ENCODE results near the gene SYT1. TPM values are rescaled to one million over a fixed set of nuclear protein-coding genes. Genes with fewer than 3 reads are reported as not detected.

Gene SYT1
- total and polyA plus RNA-seq, 2 of the 4 experiments (the other 2 are of a cell fraction): 2.8 to 3.0 TPM

DNA sequence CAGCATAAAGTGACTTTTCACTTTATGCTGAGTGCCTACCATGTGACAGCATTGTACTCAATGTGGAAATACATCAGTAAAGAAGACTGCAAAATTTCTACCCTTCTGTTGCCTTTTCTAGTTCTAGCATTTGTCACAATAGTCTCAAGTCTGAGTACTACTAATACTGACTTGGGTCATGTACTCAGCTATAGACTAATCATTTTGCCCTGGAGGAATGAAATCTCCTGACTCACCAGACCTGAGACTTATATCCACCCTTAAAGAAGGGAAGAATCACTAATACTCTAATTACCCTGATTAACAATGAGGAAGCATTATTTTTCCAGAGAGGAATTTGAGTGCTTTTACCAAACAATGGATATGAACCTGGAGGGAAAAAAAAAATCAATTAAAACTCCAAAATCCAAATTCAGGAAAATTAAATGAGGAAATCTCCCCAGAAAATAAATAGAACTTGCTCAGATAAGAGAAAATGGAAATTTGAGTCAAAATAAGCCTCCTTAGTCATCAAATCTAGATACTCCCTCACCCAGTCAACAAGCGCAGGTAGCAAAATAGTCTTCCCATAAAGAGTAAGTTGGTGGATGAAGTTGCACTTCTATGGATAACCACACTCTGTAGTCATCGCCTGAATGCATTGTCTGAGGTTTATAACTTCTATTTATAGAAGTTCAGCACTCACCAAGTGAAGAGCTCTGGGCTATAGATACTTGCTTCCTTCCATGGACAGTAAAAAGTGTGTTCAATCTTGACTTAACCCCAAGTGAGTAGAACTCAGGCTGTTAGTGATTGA lies 386.6 kb downstream of the SYT1 start:
- dilution Hi-C loops (cut with HindIII; ENCODE audit: low sequenced_read_pairs, unreplicated experiment): no loop called here
- Histone ChIP-seq H3K14ac (replicated peaks; ENCODE audit: low read depth, low read length) (no peak overlapping the region; the same call in 1 of the 2 replicates), H2BK20ac (ENCODE audit: low read depth, low read length) (peak overlapping the region; percentile 75), H2BK120ac (ENCODE audit: low read depth, low read length) (peak overlapping the region; percentile 53; the same call in 1 of the 2 replicates), H3K23ac (ENCODE audit: low read depth, low read length) (no peak overlapping the region), H4K91ac (ENCODE audit: insufficient read depth, low read depth, low read length) (no peak overlapping the region), H4K20me1 (ENCODE audit: insufficient read depth, low read length) (no peaks in the 10 kb centered on the region), H2BK5ac (ENCODE audit: low read depth, low read length, poor library complexity, severe bottlenecking) (no peak overlapping the region), H3K4me2 (ENCODE audit: low read depth, low read length) (no peak overlapping the region), H3K9me3 (ENCODE audit: control insufficient read depth, insufficient read depth, low read length) (no peaks in the 10 kb centered on the region), H3K4ac (ENCODE audit: low read depth, low read length) (no peak overlapping the region), H3K4me1 (ENCODE audit: control insufficient read depth, insufficient read depth, low read length) (peaks cover 2% of the 10 kb centered on the region; the same call in 1 of the 2 replicates), H3K4me3 (ENCODE audit: insufficient read depth, low read depth, low read length) (no peak overlapping the region), H2AK5ac (ENCODE audit: low read depth, low read length) (0 out of 2 replicates have a peak overlapping the region, but pooled peaks have one; percentile 7), H2AK9ac (replicated peaks; ENCODE audit: low read depth, low read length, poor library complexity) (no peak overlapping the region), H2AFZ (replicated peaks; ENCODE audit: low read length, poor library complexity) (no peak overlapping the region), H3K9me1 (ENCODE audit: insufficient read depth, low read length) (no peaks in the 10 kb centered on the region), H3K27ac (ENCODE audit: insufficient read depth, low read length) (no peak overlapping the region), H4K8ac (ENCODE audit: low read depth in 2 of 2, low read length in 2 of 2) (no peak overlapping the region), H3K56ac (ENCODE audit: extremely low read depth, insufficient read depth, low read length) (no peak overlapping the region), H3K36me3 (ENCODE audit: control insufficient read depth, insufficient read depth, low read length) (no peaks in the 10 kb centered on the region), H3K9ac (ENCODE audit: low read depth, low read length) (no peak overlapping the region), H3K18ac (ENCODE audit: low read depth, low read length) (no peak overlapping the region), H4K5ac (ENCODE audit: low read depth, low read length) (no peak overlapping the region), H3K27me3 (ENCODE audit: control insufficient read depth, insufficient read depth, low read length) (no peaks in the 10 kb centered on the region), H3K79me1 (ENCODE audit: low read depth in 1 of 2, low read length in 2 of 2) (no peaks in the 10 kb centered on the region), H2BK15ac (ENCODE audit: low read depth, low read length) (no peak overlapping the region)
- DNase-seq (peak; percentile 61), ATAC-seq (ENCODE audit: low read depth) (peak; percentile 19)
- no TSS peak for BruUV-seq (replicated peaks)
- no peak for TF ChIP-seq MAZ (IDR thresholded peaks at IDR 0.05; ENCODE audit: borderline replicate concordance, low read depth, low read length)
- TF ChIP-seq, protein P1, sequence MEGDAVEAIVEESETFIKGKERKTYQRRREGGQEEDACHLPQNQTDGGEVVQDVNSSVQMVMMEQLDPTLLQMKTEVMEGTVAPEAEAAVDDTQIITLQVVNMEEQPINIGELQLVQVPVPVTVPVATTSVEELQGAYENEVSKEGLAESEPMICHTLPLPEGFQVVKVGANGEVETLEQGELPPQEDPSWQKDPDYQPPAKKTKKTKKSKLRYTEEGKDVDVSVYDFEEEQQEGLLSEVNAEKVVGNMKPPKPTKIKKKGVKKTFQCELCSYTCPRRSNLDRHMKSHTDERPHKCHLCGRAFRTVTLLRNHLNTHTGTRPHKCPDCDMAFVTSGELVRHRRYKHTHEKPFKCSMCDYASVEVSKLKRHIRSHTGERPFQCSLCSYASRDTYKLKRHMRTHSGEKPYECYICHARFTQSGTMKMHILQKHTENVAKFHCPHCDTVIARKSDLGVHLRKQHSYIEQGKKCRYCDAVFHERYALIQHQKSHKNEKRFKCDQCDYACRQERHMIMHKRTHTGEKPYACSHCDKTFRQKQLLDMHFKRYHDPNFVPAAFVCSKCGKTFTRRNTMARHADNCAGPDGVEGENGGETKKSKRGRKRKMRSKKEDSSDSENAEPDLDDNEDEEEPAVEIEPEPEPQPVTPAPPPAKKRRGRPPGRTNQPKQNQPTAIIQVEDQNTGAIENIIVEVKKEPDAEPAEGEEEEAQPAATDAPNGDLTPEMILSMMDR (conservative IDR thresholded peaks at IDR 0.05; ENCODE audit: low read depth, low read length): no peak
- TF ChIP-seq CEBPB (IDR thresholded peaks at IDR 0.05; ENCODE audit: low read depth, low read length): no peak
- TF ChIP-seq MXI1 (IDR thresholded peaks at IDR 0.05; ENCODE audit: borderline replicate concordance, low read depth, low read length): no peak
- no peak for TF ChIP-seq NFE2L2 (IDR thresholded peaks at IDR 0.05; ENCODE audit: low read depth, low read length)
- no peak for TF ChIP-seq RCOR1 (IDR thresholded peaks at IDR 0.05; ENCODE audit: insufficient replicate concordance, low read length)
- TF ChIP-seq SMC3 (IDR thresholded peaks at IDR 0.05; ENCODE audit: low read depth, low read length): no peak
- TF ChIP-seq, protein P2, sequence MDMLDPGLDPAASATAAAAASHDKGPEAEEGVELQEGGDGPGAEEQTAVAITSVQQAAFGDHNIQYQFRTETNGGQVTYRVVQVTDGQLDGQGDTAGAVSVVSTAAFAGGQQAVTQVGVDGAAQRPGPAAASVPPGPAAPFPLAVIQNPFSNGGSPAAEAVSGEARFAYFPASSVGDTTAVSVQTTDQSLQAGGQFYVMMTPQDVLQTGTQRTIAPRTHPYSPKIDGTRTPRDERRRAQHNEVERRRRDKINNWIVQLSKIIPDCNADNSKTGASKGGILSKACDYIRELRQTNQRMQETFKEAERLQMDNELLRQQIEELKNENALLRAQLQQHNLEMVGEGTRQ (IDR thresholded peaks at IDR 0.05; ENCODE audit: low read depth, low read length): no peak
- no peak for TF ChIP-seq MAFK (IDR thresholded peaks at IDR 0.05; ENCODE audit: low read depth, low read length)
- no peak for TF ChIP-seq FOS (IDR thresholded peaks at IDR 0.05; ENCODE audit: low read depth, low read length)
- TF ChIP-seq POLR2A (IDR thresholded peaks at IDR 0.05; ENCODE audit: low read depth, low read length): no peak
- WGBS, 2 experiments (ENCODE audit: extremely low coverage in 2 of 2, insufficient read length in 1 of 2): no CpG with 5 or more reads among the region's 2 CpGs
- intact Hi-C loops (cut with micrococcal nuclease): no loop called here
- in situ Hi-C loops (cut with MboI; ENCODE audit: low sequenced_read_pairs): no loop called here
- POLR2A ChIA-PET (ENCODE audit: unreplicated experiment): no interaction called here
- CTCF ChIA-PET: interaction anchor here (0.6 kb wide), 1 partner anchor 803 kb away, joined by 3 read pairs; no protein-coding TSS in a partner anchor
